ENCODE results near the gene SURF4. TPM values are rescaled to one million over a fixed set of nuclear protein-coding genes. Genes with fewer than 3 reads are reported as not detected.

SURF4 gene
- total RNA-seq, 1 donor from 2014 or later, result 87.2 TPM

GRCh38 chr9:133372144-133372543 lies 3.7 kb downstream of the SURF4 start:
- ATAC-seq, result no peak

DNA sequence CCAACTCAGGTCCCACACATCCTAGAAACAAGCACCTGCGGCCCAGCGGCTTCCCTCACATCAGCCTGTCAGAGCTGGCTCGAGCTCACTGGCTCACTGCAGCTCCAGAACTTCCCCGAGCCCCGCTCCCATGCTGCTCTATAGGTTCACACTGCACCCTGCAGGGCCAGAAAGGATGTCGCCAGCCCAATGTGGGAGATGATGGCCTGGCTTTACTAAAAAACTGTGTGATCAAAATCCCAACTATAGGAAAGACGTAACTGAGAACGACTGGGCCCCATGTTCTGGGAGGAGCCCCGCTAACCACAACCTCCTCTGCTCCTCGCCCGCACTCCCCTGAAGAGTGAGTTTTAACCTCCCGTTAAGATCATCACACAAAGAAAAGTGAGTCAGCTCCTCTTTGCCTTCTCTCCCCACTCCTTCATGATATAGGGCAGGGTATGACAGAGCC lies 4.6 kb downstream of the SURF4 start:
- no peak for ATAC-seq

DNA sequence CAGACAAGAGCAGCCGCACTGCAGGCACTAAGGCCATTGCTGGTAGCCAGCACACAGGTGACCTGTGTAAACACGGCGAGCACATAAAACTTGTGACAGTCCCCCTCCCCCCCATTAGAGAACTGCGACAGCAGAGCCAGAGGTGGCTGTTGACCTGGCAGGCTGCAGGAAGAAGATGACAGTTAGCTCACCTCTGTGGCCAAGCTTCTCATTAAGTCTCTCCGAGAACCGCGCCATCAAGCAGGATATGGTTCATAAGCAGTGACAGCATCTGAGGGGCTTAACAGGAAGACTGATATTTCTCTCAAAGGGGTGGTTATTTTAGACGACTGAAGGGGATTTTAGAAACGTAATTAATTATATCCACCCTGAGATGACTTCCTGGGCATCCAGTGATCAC lies 5.2 kb downstream of the SURF4 start:
- ATAC-seq, result no peak

DNA sequence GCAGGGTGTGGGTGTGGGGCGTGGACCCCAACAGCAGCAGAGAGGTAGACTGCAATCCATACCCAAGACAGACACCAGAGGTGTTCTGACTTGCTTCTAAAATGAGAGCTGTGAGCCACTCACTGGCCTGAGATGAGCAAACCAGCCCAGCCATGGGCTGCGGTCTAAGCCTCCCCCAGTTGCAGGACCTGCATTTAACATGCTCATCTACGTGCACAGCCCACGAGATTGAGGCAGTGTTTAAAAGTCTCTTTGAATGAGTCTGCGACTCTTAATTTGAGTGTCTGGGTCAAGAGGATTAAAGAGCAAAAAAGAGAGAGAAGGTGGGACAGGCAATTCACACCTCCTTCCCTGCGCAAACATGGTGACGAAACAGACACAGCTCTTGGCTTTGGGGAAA lies 5.9 kb downstream of the SURF4 start:
- no peak for ATAC-seq

GRCh38 chr9:133369422-133369821 lies 6.4 kb downstream of the SURF4 start:
- no peak for ATAC-seq

DNA sequence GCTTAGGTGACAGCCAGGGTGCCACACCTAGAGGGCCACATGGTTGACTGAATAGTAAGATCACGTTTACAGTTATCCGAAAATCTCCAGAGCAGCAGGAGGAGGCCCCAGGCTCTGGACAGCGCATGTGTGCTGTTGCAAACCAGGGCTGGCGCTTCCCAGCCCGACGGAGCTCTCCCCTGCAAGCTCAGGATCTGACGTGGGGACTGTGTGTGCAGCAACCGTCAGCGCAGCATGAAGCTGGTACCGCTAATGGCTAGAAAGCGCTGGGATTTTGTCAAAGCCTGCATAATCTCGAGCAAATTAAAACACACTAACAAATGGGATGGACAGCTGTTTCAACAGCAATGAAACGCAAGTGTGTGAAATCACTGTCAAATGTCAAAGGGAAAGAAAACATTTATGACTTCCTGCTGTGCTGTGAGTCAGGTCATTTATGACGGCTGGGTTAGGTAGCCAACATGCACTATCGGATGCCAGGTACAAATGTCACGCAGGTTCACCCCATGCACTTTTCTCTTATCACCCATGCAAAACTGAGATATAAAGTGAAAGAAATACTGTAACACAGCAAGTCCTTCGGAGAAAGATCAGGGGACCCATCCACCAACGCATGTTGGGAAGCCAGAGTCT lies 7.5 kb downstream of the SURF4 start:
- ATAC-seq, result peak; percentile 7

- ATAC-seq, result no peak
Observed at GRCh38 chr9:133367778-133368177, 8.1 kb downstream of the SURF4 start.

DNA sequence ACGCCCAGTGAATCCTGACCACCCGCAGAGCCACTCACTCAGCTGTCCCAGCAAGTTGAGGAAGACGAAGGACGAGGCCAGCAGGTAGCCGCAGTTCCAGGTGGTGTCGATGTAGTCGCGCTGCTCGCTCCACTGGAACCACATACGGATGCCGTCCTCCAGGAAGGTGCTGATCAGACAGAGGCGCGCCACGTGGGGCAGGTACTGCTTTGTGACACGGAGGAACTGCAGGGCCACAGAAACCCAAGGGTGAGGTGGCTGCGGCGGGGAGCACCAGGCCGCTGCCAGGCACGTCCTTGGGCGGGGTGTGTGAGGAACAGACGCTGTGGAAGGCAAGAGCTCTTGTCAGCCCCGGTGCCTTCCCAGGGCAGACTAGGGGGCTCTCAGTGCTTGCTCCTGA lies 8.6 kb downstream of the SURF4 start:
- no peak for ATAC-seq

- no peak for ATAC-seq
Observed at GRCh38 chr9:133366435-133366834, 9.4 kb downstream of the SURF4 start.

DNA sequence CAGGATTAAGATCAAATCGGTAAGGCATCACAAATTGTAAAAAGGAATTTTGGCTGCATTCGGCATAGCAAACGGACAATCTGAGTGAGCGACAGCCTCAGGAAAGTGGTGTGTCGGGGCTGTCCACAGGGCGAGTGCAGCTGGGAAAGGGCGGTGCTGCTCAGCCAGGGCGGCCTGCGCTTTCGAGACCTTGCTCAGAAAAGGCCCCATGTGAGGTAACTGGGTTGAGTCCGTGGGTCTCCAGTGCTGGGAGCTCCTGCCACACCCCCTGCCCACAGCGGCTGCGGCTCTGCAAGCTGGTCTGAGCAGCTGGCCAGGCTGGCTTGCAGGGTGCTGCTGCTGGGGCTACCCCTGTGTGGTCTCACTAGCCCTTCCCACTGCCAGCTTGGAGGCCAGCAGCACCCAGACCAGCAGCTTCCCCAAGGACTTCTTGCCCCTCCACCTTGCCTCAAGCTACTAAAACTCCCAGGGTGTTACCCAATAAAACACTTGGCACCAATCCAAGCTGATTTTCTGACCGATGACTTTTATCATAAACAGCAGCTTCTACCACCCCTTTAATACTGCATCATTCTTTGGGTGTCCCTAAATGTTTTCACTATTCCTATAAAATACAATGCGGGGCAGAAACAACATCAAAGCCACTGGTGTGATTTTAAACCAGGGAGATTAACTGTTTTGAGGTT lies 13.4 kb downstream of the SURF4 start:
- ATAC-seq, result no peak

GRCh38 chr9:133361507-133362092 lies 14.3 kb downstream of the SURF4 start:
- ATAC-seq, result no peak

- no peak for ATAC-seq
Observed at GRCh38 chr9:133360400-133361393, 15.2 kb downstream of the SURF4 start.

- ATAC-seq, result no peak
Observed at GRCh38 chr9:133359399-133360175, 16.3 kb downstream of the SURF4 start.

DNA sequence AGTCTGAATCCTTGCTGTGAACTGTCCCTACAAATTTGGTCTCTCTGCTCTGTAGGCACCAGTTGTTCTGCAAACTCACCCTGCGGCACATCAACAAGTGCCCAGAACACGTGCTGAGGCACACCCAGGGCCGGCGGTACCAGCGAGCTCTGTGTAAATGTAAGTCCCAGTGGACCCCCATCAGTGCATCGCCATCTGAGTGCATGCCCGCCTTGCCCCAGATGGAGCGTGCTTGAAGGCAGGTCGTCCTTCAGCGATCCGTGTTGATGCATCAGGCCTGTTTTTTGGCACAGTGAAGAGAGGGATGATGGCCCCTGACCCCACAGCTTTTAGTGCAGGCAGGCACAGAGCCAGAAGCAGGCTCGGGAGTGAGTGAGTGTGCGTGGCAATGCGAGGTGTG lies 18.2 kb downstream of the SURF4 start:
- ATAC-seq, result no peak

- peak; percentile 80 for ATAC-seq
Observed at GRCh38 chr9:133356391-133357091, 19.3 kb downstream of the SURF4 start, which contains the start of the genes SURF1 and SURF2. TSS of gene SURF1 (minus strand) at chr9:133356487. CDS start at chr9:133356453, 34 bp downstream. TSS of gene SURF2 (plus strand) at chr9:133356550. CDS start at chr9:133356593, 43 bp downstream.

GRCh38 chr9:133355881-133356357 lies 19.9 kb downstream of the SURF4 start:
- ATAC-seq, result peak; percentile 21

DNA sequence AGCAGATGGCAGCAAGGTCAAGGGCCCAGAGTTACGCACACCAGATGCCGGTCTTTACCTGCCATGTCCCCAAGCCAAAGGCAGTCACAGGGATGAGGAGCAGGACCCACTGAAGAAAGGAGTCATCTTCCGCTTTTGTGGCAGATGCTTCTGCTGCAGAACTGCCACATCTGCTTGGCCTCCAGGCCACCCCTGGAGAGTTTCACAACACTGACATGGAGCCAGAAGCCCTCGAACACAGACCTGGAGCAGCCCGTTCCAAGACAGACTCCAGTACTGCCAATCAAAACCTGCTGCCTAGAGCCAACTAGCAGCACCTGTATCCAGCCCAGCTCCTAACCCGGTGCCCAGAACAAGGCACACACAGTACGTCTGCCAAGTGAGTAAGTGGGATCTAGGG lies 21.1 kb downstream of the SURF4 start:
- no peak for ATAC-seq

DNA sequence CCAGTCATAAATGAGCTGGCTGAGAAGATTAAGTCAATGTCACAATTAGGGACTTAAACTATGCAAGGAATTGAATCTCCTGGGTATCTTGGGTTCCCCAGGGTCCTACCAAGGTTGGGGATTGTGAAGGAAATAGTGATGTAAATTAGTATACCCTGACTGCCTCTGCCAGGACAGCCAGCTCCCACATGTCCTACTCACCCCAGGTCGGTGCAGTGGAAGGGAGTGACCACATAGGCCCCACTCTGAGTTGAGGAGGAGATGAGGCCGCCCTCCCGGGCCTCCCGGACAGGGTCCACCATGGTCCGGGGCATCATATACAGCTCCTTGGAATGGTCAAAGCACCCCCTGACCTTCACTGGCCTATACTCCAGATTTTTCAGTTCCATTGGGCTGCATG lies 22.3 kb downstream of the SURF4 start:
- no peak for ATAC-seq

GRCh38 chr9:133352635-133353340 lies 23.1 kb downstream of the SURF4 start:
- no peak for ATAC-seq
